T-helper 1 cell treated with Interleukin-12 subunit alpha and Interleukin-12 subunit beta and Interleukin-4 antibody, amounts not matched to agents 30 ng/mL and 1 ng/mL, for 36 hours (primary cell): Measurements from ENCODE around the gene FCHO2. TPM values are rescaled to one million over a fixed set of nuclear protein-coding genes. Genes with fewer than 3 reads are reported as not detected.

ENCODE experiments used
- intact Hi-C: fragments of 100-400 bp; cut with micrococcal nuclease; formaldehyde crosslinking; loops from one replicate; pipeline ENCODE4 v1.15.1; 2024
- total RNA-seq: library from RNA; stranded (reverse); gene quantifications from 2 replicates; pipeline ENCODE4 v1.2.3, GENCODE V29; 2022

The FCHO2 gene
- total RNA-seq, 1 donor from 2014 or later, result 1.4 TPM

GRCh38 chr5:73131711-73132425 is 176.0 kb downstream of the FCHO2 start:
- intact Hi-C loops, result no loop called here

GRCh38 chr5:73132759-73133158 is 176.9 kb downstream of the FCHO2 start:
- intact Hi-C loops, result no loop called here

GRCh38 chr5:73135021-73135420 is 179.2 kb downstream of the FCHO2 start:
- intact Hi-C loops, result no loop called here

GRCh38 chr5:73135429-73136054 is 179.7 kb downstream of the FCHO2 start:
- intact Hi-C loops, result no loop called here

GRCh38 chr5:73136055-73136562 is 180.3 kb downstream of the FCHO2 start:
- intact Hi-C loops, result no loop called here

GRCh38 chr5:73137563-73138530 is 182.0 kb downstream of the FCHO2 start:
- intact Hi-C loops, result no loop called here

GRCh38 chr5:73139485-73139884 is 183.6 kb downstream of the FCHO2 start:
- intact Hi-C loops, result no loop called here

Other genes starting within 250 kb of the FCHO2 start
- gene TNPO1, start 139.4 kb upstream of the FCHO2 start, total RNA-seq, result 92.5 and 110 TPM in 2 replicates
- not detected in 2 replicates for gene TMEM171, start 164.5 kb downstream of the FCHO2 start, total RNA-seq
- not detected in 2 replicates for gene TMEM174, start 217.2 kb downstream of the FCHO2 start, total RNA-seq